GM12865 (cell line): ENCODE measurements around the gene RPL26.
"Not testable (repeated sequence)": the region's sequence is repeated elsewhere in the genome, so short reads cannot be mapped to it uniquely, and the experiment has no call there.

Experiments used
- DNase-seq: peaks from one replicate; pipeline ENCODE4 v3.0.0; 2010; ENCODE audit warnings: low read depth
- H3K4me3 ChIP-seq: 2 replicates; pipeline ENCODE4 v1.5.1; 2011; ENCODE audit warnings: mild to moderate bottlenecking, low read depth, low read length, control low read depth
- CTCF ChIP-seq: IDR thresholded peaks from 2 replicates; pipeline ENCODE4 v1.5.1; 2011; ENCODE audit warnings: low read length, control low read depth, low read depth, inconsistent platforms; ENCODE audit not compliant: insufficient read depth; ENCODE audit errors: missing control alignments

The RPL26 gene

DNA sequence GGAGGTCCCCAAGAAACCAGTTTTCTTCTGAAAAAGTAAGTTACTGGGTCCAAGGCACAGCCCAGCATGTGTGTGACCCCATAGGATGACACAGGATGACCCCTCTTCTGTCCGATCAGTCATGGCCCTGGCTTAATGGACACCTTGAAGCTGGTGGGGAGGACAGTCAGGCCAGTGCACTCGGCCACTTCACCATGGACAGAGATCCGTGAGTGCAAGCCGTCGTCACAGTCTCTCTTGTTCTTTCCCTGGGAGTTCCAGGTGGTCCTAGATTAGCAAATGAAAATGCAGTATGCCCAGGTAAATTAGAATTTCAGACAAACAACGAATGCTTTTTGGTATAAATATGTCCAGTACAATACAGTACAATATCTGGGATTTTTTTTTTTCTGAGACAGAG lies 16.0 kb upstream of the RPL26 start:
- no peak for DNase-seq
- no peak for TF ChIP-seq CTCF
- no peak overlapping the region for H3K4me3 ChIP-seq

- DNase-seq, result no peak
- no peak for TF ChIP-seq CTCF
- no peak within 1 kb of the TSS for H3K4me3 ChIP-seq
These were observed 14.6 kb upstream of the RPL26 start, which contains the start of gene RNF222 for GRCh38 chr17:8397636-8398035. RNF222 (minus strand) TSS chr17:8397827; CDS start chr17:8393461, 4,366 bp downstream.

- H3K4me3 ChIP-seq, DNase-seq: not testable (repeated sequence)
These were observed 11.5 kb upstream of the RPL26 start for GRCh38 chr17:8394497-8394896.

GRCh38 chr17:8393470-8394231 lies 10.7 kb upstream of the RPL26 start:
- no peak for TF ChIP-seq CTCF
- DNase-seq, result peak; percentile 27
- H3K4me3 ChIP-seq, result no peak overlapping the region

DNA sequence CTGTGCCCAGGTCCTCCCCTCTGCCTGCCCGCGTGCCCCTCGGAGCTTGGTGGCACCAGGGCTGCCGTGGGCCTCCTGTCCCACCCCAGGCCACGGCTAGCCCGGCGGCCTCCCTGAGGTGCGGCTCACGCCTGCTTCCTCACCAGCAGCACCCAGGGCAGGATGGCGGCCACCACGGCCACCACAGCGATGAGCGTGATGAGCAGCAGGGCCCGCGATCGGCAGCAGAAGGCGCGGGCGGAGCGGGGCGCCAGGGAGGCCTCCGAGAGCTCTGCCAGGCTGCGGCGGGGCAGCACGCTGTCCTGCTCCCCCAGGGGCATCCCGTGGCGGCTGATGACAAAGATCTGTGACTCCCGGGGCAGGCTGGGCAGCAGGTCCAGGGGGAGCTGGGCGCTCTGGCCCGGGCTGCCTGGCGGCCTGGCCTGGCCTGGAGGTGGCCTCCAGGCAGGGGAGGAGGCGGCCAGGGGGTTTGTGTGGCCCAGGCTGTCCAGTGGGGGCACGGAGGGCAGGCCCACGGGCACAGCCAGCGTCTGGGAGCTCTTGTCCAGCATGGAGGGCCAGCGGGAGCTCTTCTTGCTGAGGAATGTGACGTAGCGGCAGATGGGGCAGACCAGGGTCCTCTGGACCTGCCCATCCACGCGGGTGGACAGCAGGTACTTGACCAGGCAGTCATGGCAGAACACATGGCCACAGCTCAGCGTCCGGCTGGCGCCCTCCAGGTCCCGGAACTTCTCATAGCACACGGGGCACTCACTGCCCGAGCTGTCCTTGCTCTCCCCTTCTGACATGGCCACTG lies 9.9 kb upstream of the RPL26 start:
- TF ChIP-seq CTCF, result no peak
- H3K4me3 ChIP-seq, result no peak overlapping the region
- no peak for DNase-seq

DNA sequence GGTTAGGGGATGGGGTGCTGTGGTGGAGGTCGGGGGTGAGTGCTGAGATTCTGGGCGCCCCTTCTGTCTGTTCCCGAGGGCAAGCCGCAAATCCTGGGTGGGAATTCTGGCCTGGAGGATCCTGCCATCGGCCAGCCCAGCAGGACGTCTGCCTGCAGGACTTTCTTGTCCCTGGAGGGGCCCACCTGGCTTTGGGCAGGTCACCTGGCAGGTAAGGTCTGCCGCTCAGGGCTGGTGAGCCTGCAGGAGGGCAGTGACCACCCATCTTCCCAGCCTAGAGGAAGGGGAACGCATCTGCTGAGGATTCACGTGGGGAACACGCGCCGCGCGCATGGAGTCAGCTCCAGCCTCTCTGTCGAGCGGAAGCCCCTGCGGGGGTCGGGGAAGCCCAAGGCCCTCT lies 9.3 kb upstream of the RPL26 start:
- no peak for TF ChIP-seq CTCF
- DNase-seq, result no peak
- no peak overlapping the region for H3K4me3 ChIP-seq

GRCh38 chr17:8391711-8392110 lies 8.7 kb upstream of the RPL26 start:
- no peak overlapping the region for H3K4me3 ChIP-seq
- no peak for DNase-seq
- no peak for TF ChIP-seq CTCF
